Measurements from ENCODE around the gene DIAPH1. TPM values are rescaled to one million over a fixed set of nuclear protein-coding genes. Genes with fewer than 3 reads are reported as not detected.

The DIAPH1 gene
- total and polyA plus RNA-seq, 5 experiments from 2014 or later = 87.4 to 183 (median 105) TPM

DNA sequence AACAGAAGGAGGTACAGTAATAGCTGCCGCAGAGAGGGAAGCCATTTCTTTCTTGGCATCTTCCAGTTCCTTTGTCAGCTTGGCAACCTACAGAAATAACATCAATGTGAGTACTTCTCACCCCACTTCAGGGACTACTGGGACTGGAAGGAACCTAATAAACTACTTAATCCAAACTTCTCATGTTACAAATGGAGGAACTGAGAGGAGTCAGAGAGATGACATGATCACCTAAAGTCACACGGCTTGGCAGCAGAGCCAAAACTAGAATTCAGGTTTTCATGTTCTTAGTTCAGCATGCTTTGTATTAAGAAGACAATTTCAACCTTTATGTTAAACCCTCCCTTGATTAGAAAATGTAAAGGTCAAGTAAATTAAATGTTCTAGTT, 44.7 kb downstream of the DIAPH1 start:
- ATAC-seq (no peak), DNase-seq (no peak)
- Mint-ChIP-seq H3K4me3 (no peak overlapping the region), H3K27ac (no peak overlapping the region), H3K4me1 (peaks cover 0 to 10% (median 3%) of the 10 kb centered on the region in 4 donors), H3K9me3 (no peaks in the 10 kb centered on the region), H3K36me3 (peaks cover 2 to 96% (median 41%) of the 10 kb centered on the region in 3 donors), H3K27me3 (no peaks in the 10 kb centered on the region)
- POLR2A ChIA-PET = no interaction called here

- Mint-ChIP-seq H3K27me3 (no peaks in the 10 kb centered on the region), H3K27ac (no peak overlapping the region), H3K4me3 (no peak overlapping the region), H3K4me1 (peaks cover 0 to 10% (median 3%) of the 10 kb centered on the region in 4 donors), H3K36me3 (peaks cover 0 to 96% (median 37%) of the 10 kb centered on the region in 3 donors), H3K9me3 (no peaks in the 10 kb centered on the region)
- POLR2A ChIA-PET = no interaction called here
- no peak for ATAC-seq
- no peak for DNase-seq
Measured at GRCh38 chr5:141573489-141574121, 45.2 kb downstream of the DIAPH1 start.

- H3K4me1 Mint-ChIP-seq = peaks cover 8 to 13% (median 11%) of the 10 kb centered on the region in 4 donors
- H3K27me3 Mint-ChIP-seq = no peaks in the 10 kb centered on the region
- ATAC-seq = no peak
- peaks cover 0 to 93% (median 24%) of the 10 kb centered on the region in 3 donors for H3K36me3 Mint-ChIP-seq
- peak overlapping the region in 5 of 10 donors; percentile 4 to 73 (median 56) for H3K27ac Mint-ChIP-seq
- DNase-seq = no peak
- POLR2A ChIA-PET = interaction anchor here (1.5 kb wide), 1 partner anchor 250 kb away, joined by 4 read pairs; the partner anchor contains the start of gene TAF7
- no peak overlapping the region for H3K4me3 Mint-ChIP-seq
- H3K9me3 Mint-ChIP-seq = no peaks in the 10 kb centered on the region
Measured at GRCh38 chr5:141570655-141571054, 48.1 kb downstream of the DIAPH1 start.

- Mint-ChIP-seq H3K27me3 (no peaks in the 10 kb centered on the region), H3K9me3 (no peaks in the 10 kb centered on the region), H3K4me3 (no peak overlapping the region), H3K27ac (peak overlapping the region in 6 of 10 donors; percentile 9 to 81 (median 28)), H3K36me3 (peaks cover 0 to 94% (median 31%) of the 10 kb centered on the region in 3 donors), H3K4me1 (peaks cover 15 to 27% (median 23%) of the 10 kb centered on the region in 4 donors)
- POLR2A ChIA-PET = interaction anchor here (0.7 to 1.6 kb wide), 3 partner anchors 69 to 1053 kb away, joined by 3 to 7 read pairs (median 3); partner anchors contain the start of gene TAF7
- ATAC-seq (no peak), DNase-seq (peak in 3 of 10 donors; percentile 31 to 37 (median 31))
Measured at GRCh38 chr5:141567513-141568117, 51.2 kb downstream of the DIAPH1 start.

DNA sequence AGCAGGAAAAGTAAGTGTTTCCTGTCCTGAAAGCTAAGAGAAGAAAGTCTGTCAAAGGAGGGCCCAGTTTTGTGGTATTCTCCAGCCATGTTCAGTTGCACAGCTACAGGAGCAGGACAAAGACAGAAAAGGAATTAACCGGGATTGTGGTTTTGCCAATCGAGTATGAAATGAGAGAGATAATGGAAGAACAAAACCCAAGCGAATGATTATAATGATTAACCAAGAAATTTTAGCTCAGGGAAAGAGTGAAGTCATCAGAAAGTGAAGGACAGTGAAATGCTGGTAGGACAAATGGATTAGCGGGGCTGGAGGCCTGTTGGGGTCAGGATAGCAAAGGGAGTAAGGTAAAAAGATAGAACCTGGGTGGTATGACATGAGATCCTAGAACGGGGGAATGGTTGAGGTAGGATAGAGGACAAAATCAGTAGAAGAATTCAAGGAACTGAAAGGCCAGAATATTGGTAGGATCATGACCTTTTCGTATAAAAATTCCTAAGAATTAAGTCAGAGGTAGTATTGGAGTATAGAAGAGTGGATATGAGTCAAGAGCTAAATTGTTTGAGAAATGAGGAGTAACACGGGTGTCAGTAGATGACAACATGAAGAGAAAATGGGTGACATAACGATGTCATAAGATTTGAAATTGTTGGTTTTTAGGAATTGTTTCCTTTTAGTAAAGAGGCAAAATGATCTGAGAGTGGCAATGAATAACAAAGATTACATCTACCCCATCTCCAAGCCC, 52.8 kb downstream of the DIAPH1 start:
- POLR2A ChIA-PET = interaction anchor here (1.6 kb wide), 1 partner anchor 246 kb away, joined by 7 read pairs; the partner anchor contains the start of gene TAF7

DNA sequence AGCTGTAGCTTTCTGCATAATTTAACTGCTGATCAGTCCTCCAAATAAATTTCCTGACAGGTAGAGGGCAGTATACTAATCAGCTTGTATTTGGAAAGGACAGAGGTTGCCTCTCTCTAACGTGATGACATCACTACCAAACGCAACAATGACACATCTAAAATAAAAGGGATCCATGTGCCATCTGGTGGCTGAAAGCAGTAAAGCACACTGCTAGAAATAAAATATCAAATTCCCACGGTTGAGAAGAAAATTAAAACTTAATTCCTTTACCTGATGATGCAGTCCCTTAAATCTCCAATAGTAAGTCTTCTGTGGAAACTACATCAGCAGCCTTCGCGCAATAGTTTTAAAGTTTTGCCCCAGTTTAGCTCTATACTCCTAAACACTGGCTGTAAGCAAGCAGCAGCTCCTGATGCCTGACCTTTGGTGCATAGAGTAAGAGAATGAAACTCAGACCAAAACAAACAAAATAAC, 54.5 kb downstream of the DIAPH1 start:
- Mint-ChIP-seq H3K27me3 (no peaks in the 10 kb centered on the region), H3K4me3 (peak overlapping the region in 1 of 10 donors; percentile 24), H3K9me3 (no peaks in the 10 kb centered on the region), H3K36me3 (peaks cover 4 to 91% (median 30%) of the 10 kb centered on the region in 3 donors), H3K27ac (peak overlapping the region in 9 of 10 donors; percentile 52 to 90 (median 68)), H3K4me1 (peaks cover 12 to 38% (median 18%) of the 10 kb centered on the region in 4 donors)
- ATAC-seq (peak; percentile 94 to 95), DNase-seq (peak; percentile 8 to 84 (median 75))
- POLR2A ChIA-PET = interaction anchor here (0.5 to 1.6 kb wide), 5 partner anchors 51 to 245 kb away, joined by 3 to 7 read pairs (median 5); partner anchors contain the start of genes DIAPH1 and TAF7

More for the DNA sequence above, 52.8 kb downstream of the DIAPH1 start:
- Mint-ChIP-seq H3K27me3 (no peaks in the 10 kb centered on the region), H3K9me3 (no peaks in the 10 kb centered on the region), H3K27ac (peak overlapping the region in 9 of 10 donors; percentile 24 to 91 (median 49)), H3K36me3 (peaks cover 4 to 92% (median 33%) of the 10 kb centered on the region in 3 donors), H3K4me3 (no peak overlapping the region), H3K4me1 (peaks cover 17 to 32% (median 21%) of the 10 kb centered on the region in 4 donors)
- DNase-seq = no peak
- no peak for ATAC-seq

DNA sequence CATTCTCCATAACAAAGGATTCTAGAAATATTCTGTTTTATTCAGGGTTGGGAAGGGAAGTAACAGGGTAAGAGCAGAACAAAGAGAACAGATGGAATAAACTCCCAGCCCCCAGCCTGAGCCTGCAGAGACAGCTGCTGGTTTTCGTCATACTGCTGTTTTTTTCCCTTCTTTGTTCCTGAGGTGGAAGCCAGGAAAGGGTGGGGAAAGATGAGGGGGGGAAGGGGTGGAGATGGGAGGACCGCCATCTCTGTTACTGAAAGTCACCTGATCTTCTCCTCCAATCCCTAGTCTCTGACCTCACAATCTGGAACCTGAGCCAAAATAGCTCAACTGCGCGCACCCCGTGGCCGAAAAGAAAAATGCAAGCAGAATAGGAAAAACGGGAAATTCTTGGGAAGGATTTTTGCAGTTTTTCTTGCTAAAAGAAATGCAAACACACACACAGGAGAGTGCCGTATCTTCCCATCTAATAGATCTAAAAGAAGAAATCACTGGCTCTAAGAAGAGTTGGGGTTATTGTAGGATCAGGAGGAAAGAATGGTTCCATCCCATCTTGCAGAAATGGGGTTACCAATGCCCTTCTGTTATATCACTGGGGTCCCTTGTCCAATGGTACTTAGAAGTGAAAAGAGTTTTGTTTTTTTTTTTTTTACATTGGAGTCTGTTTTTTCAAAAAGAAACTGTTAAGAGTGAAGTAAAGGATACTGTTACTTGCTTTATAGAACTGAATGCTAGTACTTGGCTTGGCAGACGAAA, 57.9 kb downstream of the DIAPH1 start:
- ATAC-seq (no peak), DNase-seq (no peak)
- POLR2A ChIA-PET = no interaction called here
- Mint-ChIP-seq H3K36me3 (peaks cover 4 to 91% (median 30%) of the 10 kb centered on the region in 3 donors), H3K4me3 (no peak overlapping the region), H3K27ac (peak overlapping the region in 3 of 10 donors; percentile 8 to 40 (median 12)), H3K4me1 (peaks cover 17 to 45% (median 26%) of the 10 kb centered on the region in 4 donors), H3K9me3 (no peaks in the 10 kb centered on the region), H3K27me3 (no peaks in the 10 kb centered on the region)

GRCh38 chr5:141560151-141560550, 58.6 kb downstream of the DIAPH1 start:
- ATAC-seq (no peak), DNase-seq (no peak)
- peaks cover 4 to 91% (median 24%) of the 10 kb centered on the region in 3 donors for H3K36me3 Mint-ChIP-seq
- peak overlapping the region in 2 of 10 donors; percentile 8 to 60 for H3K27ac Mint-ChIP-seq
- H3K4me3 Mint-ChIP-seq = no peak overlapping the region
- POLR2A ChIA-PET = no interaction called here
- peaks cover 15 to 47% (median 26%) of the 10 kb centered on the region in 4 donors for H3K4me1 Mint-ChIP-seq
- H3K9me3 Mint-ChIP-seq = no peaks in the 10 kb centered on the region
- no peaks in the 10 kb centered on the region for H3K27me3 Mint-ChIP-seq

GRCh38 chr5:141559461-141559860, 59.3 kb downstream of the DIAPH1 start:
- no peaks in the 10 kb centered on the region for H3K27me3 Mint-ChIP-seq
- H3K4me3 Mint-ChIP-seq = no peak overlapping the region
- DNase-seq (no peak), ATAC-seq (no peak)
- peak overlapping the region in 3 of 10 donors; percentile 35 to 44 (median 43) for H3K27ac Mint-ChIP-seq
- peaks cover 4 to 94% (median 24%) of the 10 kb centered on the region in 3 donors for H3K36me3 Mint-ChIP-seq
- no peaks in the 10 kb centered on the region for H3K9me3 Mint-ChIP-seq
- POLR2A ChIA-PET = no interaction called here
- peaks cover 15 to 45% (median 25%) of the 10 kb centered on the region in 4 donors for H3K4me1 Mint-ChIP-seq

DNA sequence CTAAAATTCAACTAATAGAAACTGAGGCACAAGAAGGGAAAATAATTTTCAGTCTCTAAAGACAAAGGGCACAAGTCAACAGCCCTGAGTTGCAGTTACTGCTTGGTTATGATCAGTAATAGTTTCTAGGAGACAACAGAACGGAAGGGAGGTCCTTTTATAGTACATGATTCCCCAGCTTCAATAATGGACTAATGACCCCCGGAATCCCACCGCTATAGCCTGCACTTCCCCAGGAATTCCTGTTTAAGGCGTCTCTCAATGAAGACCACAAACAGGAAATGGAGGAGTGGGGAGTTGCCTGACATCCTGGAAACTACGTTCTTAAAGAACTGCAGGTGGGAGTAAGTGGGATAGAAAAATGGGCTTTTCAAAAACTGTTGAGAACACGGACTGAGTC, 60.6 kb downstream of the DIAPH1 start:
- POLR2A ChIA-PET = no interaction called here
- H3K4me3 Mint-ChIP-seq = no peak overlapping the region
- H3K36me3 Mint-ChIP-seq = peaks cover 4 to 91% (median 19%) of the 10 kb centered on the region in 3 donors
- peak overlapping the region in 9 of 10 donors; percentile 15 to 88 (median 77) for H3K27ac Mint-ChIP-seq
- no peaks in the 10 kb centered on the region for H3K9me3 Mint-ChIP-seq
- DNase-seq = no peak
- H3K27me3 Mint-ChIP-seq = no peaks in the 10 kb centered on the region
- ATAC-seq = no peak
- peaks cover 13 to 33% (median 16%) of the 10 kb centered on the region in 4 donors for H3K4me1 Mint-ChIP-seq

DNA sequence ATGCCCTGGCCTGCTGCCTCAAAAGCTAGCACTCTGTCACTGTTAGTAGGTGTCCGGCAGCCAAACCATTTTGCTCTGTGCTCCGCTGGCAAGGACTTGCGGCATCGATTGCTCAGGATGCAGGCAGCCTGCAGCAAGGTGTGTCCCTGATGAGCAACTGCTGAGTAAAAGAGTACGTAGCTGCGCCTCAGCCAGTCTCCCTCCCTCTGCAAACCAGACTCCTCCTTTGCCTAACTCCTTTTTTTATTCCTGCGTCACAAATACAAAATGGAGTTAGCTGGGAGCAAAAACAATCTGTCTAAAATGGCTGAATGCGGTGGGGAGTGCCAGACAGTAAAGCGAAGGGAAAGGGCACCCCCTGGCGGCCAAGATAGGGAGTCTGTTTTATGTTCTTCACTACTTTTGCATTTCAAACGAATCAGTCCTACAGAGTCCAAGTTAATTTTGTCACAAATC, 61.1 kb downstream of the DIAPH1 start:
- H3K4me1 Mint-ChIP-seq = peaks cover 10 to 32% (median 17%) of the 10 kb centered on the region in 4 donors
- peaks cover 4 to 87% (median 15%) of the 10 kb centered on the region in 3 donors for H3K36me3 Mint-ChIP-seq
- H3K27ac Mint-ChIP-seq = peak overlapping the region; percentile 7 to 88 (median 76)
- peak; percentile 41 to 81 (median 67) for DNase-seq
- peak; percentile 72 to 79 for ATAC-seq
- no peaks in the 10 kb centered on the region for H3K9me3 Mint-ChIP-seq
- POLR2A ChIA-PET = no interaction called here
- H3K4me3 Mint-ChIP-seq = no peak overlapping the region
- no peaks in the 10 kb centered on the region for H3K27me3 Mint-ChIP-seq

Measured in naive thymus-derived CD8-positive, alpha-beta T cell (primary cell).